ENCODE measurements around the gene C16orf92.

DNA sequence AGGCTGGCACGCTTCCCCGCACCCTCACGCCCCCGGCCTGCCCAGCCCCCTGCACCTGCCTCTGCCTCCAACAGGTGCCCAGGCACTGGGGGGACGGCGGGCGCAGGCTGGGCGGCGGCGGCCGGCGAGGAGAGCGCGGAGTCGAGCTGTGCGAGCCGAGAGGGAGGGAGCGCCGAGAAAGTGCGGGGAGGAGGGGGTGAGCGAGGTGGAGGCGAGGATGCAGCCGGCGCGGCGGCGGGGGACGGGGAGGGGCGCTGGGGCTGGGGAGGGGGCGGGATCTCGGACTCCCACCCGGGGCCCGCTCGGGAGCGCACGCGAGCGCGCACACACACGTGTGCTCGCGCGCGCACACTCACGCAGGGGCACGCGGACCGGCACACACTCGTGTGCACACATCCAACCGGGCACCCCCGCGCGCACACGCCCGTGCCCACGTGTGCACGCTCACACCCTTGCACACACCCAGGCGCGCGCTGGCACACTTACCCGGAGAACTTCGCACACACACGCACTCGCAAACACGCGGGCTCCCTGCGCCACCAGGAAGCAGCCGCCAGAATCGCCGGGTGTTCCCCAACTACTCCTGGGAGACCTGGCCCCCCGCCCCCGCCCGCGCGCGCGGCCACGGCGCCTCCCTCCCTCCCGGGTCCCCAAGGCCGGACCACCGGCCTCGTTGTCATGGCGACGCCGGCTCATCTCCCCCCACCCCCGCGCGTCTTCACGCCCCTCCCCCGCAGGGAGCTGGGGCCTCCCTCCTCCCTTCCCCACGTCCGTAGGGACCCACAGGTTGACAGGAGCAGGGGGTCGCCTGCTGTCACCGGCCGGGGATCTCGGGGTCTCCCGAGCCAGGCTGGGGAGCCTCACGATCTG lies 11.9 kb upstream of the C16orf92 start, which contains the start of gene DOC2A:
- TF ChIP-seq CTCF (IDR thresholded peaks at IDR 0.05; ENCODE audit: borderline replicate concordance, extremely low read depth, low read length, poor library complexity, severe bottlenecking) (no peak), EZH2 (IDR thresholded peaks at IDR 0.05; ENCODE audit: borderline replicate concordance, low read depth, low read length, severe bottlenecking) (no peak)

Data from DND-41 (cell line).